GM19324 (cell line): ENCODE data around the gene ABCC2.
"Not testable (repeated sequence)": the region's sequence is repeated elsewhere in the genome, so short reads cannot be mapped to it uniquely, and the experiment has no call there.

Source experiments
- ATAC-seq: cut with Tn5 transposase; IDR thresholded peaks from one replicate; pipeline ENCODE4 v1.9.1; 2021; ENCODE audit warnings: mild to moderate bottlenecking, moderate library complexity; ENCODE audit not compliant: unreplicated experiment, low FRiP score

Gene ABCC2

GRCh38 chr10:99806091-99806490 is 23.7 kb downstream of the ABCC2 start:
- no peak for ATAC-seq

GRCh38 chr10:99807786-99808185 is 25.3 kb downstream of the ABCC2 start:
- no peak for ATAC-seq

- no peak for ATAC-seq
Measured at GRCh38 chr10:99808270-99808669, 25.8 kb downstream of the ABCC2 start.

GRCh38 chr10:99809481-99809880 is 27.0 kb downstream of the ABCC2 start:
- no peak for ATAC-seq

DNA sequence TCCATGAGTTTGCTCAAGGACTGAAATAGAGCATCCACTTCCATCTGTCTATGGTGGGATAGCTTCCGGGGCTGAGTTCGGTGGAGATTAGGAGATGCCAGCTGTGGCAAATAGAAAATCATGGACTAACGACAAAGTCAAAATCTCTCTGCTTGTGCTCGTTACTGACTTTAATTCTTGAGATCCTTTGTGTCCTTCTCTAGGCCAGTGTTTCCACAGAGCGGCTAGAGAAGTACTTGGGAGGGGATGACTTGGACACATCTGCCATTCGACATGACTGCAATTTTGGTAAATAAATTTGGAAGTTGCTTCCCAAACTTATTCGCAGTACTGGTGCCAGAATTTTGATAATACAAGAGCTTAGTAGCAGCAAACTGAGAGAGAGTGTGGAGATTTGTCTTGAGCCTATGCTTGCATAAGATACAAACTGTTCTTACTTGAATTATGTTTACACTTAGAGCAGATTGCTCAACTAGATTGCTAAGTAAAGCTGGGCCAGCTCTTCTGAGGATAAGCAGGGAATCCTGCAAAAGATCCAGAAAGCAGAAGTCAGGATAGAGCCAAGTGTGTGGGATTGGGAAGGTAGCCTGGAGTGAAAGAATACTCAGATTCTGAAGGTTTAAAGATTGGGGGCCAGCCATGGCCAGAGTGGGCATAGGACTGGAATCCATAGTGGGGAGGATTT is 27.6 kb downstream of the ABCC2 start:
- ATAC-seq, result no peak

GRCh38 chr10:99812177-99812576 is 29.7 kb downstream of the ABCC2 start:
- no peak for ATAC-seq

GRCh38 chr10:99814143-99814542 is 31.7 kb downstream of the ABCC2 start:
- ATAC-seq, result no peak

DNA sequence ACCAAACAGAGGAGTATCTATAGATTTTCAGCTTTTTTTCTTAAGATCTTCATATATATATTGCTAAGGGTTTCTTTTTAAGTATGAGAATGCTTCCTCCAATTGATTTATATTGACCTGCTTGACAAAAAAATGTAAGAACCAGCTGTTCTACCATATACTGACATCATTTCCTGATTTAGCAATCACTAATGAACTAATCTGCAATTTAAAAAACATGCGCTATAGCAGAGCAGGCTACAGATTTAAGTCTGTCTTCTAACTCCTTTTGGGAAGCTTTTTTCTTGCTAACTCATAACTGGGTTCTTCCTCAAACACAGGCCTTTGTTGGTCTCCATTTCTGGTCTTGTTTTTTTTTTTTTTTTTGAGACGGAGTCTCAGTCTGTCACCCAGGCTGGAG is 33.2 kb downstream of the ABCC2 start:
- no peak for ATAC-seq

DNA sequence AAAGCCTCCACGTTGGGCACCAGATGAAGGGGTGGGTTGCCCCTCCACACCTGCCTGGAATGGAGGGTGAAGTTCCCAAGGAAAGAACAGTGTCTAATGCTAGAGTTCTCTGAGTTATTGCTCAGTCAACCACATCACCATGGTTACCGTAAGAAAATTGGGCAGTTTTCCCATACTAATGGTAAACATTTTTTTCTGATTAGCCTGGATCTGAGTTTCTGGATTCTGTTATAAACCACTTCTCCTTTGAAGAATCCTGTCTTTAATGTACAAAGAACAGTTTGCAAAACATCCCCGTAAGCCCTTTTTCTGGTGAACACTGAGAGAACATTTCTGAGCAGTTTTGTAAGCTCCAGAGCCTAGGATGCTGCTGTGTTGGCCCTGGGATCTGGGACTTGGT is 45.5 kb downstream of the ABCC2 start:
- no peak for ATAC-seq

- no peak for ATAC-seq
Measured at GRCh38 chr10:99828464-99828863, 46.0 kb downstream of the ABCC2 start.

- no peak for ATAC-seq
Measured at GRCh38 chr10:99832439-99832838, 50.0 kb downstream of the ABCC2 start.

DNA sequence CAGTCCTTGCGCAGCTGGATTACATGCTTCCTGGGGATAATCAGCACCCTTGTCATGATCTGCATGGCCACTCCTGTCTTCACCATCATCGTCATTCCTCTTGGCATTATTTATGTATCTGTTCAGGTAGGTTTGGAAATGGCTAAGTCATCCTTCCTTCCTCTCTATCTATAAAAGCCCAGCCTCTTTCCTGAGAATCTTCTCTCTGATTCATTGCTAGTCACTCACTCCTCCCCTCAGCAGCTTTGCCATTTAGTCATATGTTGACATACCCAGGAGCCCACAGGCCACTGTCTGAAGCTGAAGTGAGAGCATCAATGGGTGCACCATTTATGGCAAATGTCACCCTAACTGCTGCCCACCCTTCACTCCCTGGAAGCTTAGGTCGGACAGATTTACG is 52.0 kb downstream of the ABCC2 start:
- ATAC-seq, result no peak

- ATAC-seq, result no peak
Measured at GRCh38 chr10:99835947-99836346, 53.5 kb downstream of the ABCC2 start.

GRCh38 chr10:99836711-99837110 is 54.3 kb downstream of the ABCC2 start:
- no peak for ATAC-seq

DNA sequence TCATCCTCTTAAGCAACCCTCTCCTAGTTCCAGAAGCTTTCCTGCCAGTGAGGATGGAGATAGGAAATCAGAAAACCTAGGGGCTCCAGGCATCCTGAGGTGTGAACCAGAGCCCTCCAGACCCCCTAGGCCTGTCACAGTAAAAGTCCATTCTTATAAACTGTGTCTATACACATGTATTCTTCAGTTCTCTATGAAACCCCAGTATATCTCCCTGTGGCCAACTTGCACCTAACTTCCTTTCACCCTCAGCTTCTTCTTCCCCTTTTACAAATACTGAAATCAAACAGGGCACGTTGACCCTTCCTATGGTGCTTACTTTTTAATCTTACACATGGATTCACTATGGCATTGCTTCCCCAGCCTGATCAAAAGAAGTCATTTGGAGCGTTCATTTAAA is 58.4 kb downstream of the ABCC2 start:
- not testable (repeated sequence) for ATAC-seq

DNA sequence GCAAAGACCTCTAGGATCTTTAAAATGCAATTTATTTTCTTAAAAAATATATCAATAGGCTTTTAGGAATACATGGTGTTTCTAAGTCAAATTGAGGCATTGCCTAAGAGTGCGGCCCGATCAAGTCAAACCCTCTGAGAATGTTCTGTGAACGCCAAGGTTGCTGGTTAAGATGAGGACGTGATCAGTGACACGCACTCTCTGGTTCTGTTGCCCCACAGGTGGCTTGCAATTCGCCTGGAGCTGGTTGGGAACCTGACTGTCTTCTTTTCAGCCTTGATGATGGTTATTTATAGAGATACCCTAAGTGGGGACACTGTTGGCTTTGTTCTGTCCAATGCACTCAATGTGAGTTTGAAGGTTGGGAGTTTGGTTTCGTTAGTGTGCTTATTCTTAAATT is 59.3 kb downstream of the ABCC2 start:
- ATAC-seq, result no peak

GRCh38 chr10:99843310-99843709 is 60.9 kb downstream of the ABCC2 start:
- ATAC-seq, result no peak

- ATAC-seq, result no peak
Measured at GRCh38 chr10:99844433-99844955, 62.1 kb downstream of the ABCC2 start.

GRCh38 chr10:99845837-99846382 is 63.5 kb downstream of the ABCC2 start:
- ATAC-seq, result peak; percentile 59

DNA sequence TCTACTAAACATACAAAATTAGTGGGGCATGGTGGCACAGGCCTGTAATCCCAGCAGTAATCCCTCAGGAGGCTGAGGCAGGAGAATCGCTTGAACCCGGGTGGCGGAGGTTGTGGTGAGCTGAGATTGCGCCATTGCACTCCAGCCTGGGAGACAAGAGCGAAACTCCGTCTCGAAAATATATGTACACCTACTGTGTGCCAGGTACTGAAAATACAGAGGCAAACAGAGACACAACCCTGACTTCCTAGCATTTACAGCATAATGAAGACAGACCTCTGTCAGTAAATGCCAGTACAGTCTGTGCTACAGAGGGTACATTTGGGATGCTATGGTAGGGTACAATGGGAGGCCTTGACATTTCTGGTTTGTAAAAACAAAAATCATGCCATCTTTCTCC is 66.6 kb downstream of the ABCC2 start:
- no peak for ATAC-seq

DNA sequence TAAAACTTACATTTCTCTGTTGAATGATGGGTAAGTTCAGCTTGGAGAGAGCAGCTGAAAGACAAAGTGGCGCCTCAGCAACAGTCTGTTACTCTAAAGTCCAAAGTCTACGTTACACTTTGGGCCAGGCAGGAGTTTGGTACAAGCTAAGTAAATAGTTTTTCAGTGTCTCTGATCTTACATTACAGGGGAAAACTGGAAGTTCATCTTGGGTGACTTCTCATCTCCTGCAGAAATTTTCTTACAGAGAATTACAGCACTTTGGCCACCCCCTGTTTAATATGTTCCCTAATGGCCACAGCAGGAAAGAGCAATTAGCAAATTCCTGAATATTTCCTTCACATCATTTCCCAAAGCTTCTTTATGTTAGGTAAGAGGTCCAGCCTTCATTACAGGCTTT is 67.1 kb downstream of the ABCC2 start:
- no peak for ATAC-seq

DNA sequence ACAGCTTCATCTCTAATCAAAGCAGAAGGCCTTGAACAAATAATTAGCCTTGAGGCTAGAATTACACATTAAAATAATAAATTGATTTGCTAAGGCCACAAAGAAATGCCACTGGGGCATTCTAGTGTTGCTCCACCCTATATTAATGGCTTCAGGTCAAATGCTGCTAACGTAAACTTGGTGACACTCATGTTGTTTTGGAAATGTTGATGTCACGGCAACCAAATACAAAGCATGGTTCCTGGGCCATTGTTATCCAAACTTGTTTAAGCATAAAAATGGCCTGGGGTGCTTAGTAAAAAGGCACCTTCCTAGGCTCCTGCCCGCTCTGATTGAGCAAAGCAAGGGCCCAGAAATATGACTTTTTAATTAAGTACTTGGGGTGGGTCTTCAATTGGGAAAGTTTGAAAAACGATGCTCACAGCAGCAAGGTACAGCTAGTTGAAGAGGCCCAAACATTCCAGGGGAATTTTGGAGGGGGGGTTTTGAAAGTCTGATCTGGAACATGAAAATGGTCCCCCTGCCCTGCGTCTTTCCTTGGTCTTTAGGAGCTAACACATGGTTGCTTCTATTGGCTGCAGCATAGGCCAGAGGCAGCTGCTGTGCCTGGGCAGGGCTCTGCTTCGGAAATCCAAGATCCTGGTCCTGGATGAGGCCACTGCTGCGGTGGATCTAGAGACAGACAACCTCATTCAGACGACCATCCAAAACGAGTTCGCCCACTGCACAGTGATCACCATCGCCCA is 67.8 kb downstream of the ABCC2 start:
- no peak for ATAC-seq
